ENCODE data around the gene ENHO.
"Not testable (repeated sequence)": the region's sequence is repeated elsewhere in the genome, so short reads cannot be mapped to it uniquely, and the experiment has no call there.

ENHO gene

DNA sequence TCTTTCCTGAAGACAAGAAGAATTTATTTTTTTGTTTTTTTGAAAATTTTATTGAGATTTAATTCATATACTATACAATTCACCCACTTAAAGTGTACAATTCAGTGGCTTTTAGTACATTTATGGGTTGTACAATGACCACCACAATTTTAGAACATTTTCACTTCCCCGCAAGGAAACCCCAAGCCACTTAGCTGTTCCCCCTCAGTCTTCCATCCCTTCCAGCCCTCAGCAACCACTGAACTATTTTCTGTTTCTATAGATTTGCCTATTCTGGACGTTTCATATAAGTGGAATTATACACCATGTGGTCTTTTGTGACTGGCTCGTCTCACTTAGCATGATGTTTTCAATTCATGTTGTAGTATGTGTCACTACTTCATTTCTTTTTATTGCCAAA lies 36.2 kb downstream of the ENHO start:
- no peak overlapping the region for H3K4me3 ChIP-seq (ENCODE audit: low read depth in 1 of 2, low read length in 2 of 2)
- H3K9me3 ChIP-seq (ENCODE audit: control insufficient read depth in 1 of 2, low read length in 2 of 2): no peaks in the 10 kb centered on the region
- no peak overlapping the region for H3K27ac ChIP-seq (ENCODE audit: low read length)
- no peaks in the 10 kb centered on the region for H3K27me3 ChIP-seq (ENCODE audit: low read depth, low read length)
- H3K36me3 ChIP-seq (ENCODE audit: control insufficient read depth in 1 of 2, insufficient read depth in 2 of 2, low read length in 2 of 2): no peaks in the 10 kb centered on the region
- no peaks in the 10 kb centered on the region for H3K4me1 ChIP-seq (ENCODE audit: control insufficient read depth in 1 of 2, insufficient read depth in 2 of 2, low read length in 2 of 2)

DNA sequence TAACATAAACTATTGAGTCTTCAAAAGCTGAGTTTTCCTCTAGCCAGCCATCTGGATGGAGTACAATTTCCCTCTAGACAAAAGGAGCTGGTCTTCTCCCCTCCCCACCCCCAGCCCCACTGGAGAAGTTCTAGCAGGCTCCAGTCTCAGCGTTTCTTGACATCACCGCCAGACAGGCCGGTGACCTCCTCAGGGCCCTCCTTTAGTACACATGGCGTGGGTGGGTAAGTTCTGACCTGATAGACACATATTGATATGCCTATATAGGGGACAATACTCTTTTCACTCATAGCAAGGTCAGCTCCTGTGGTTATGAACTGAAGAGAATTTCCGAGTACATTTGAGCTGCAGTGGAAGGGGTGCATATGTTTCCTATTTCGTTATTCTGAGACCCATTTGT lies 37.0 kb downstream of the ENHO start:
- Histone ChIP-seq H3K27me3 (ENCODE audit: low read depth, low read length) (no peaks in the 10 kb centered on the region), H3K9me3 (ENCODE audit: control insufficient read depth in 1 of 2, low read length in 2 of 2) (no peaks in the 10 kb centered on the region), H3K36me3 (ENCODE audit: control insufficient read depth in 1 of 2, insufficient read depth in 2 of 2, low read length in 2 of 2) (no peaks in the 10 kb centered on the region), H3K4me1 (ENCODE audit: control insufficient read depth in 1 of 2, insufficient read depth in 2 of 2, low read length in 2 of 2) (no peaks in the 10 kb centered on the region), H3K4me3 (ENCODE audit: low read depth in 1 of 2, low read length in 2 of 2) (no peak overlapping the region), H3K27ac (ENCODE audit: low read length) (no peak overlapping the region)

DNA sequence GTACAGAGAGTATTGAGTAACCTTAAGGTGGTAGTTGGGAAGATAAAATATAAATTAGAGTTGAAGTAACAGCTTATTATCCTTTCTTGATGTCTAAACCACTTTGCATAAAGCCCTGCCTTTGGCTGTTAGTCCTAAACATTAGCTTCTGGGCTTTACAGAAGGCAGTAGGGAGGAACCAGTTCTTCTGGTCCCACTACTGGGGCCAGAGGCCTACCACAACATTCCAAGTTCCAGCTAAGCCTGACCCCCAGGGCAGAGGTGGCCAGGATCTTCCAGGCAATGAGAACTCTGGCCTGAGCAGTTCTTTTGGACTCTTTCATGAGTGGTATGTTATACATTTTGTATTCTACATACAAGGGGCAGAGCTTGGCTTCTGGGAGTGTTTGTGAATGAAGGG lies 38.1 kb downstream of the ENHO start:
- Histone ChIP-seq H3K4me3 (ENCODE audit: low read depth in 1 of 2, low read length in 2 of 2) (no peak overlapping the region), H3K27ac (ENCODE audit: low read length) (no peak overlapping the region), H3K36me3 (ENCODE audit: control insufficient read depth in 1 of 2, insufficient read depth in 2 of 2, low read length in 2 of 2) (no peaks in the 10 kb centered on the region), H3K9me3 (ENCODE audit: control insufficient read depth in 1 of 2, low read length in 2 of 2) (no peaks in the 10 kb centered on the region), H3K27me3 (ENCODE audit: low read depth, low read length) (no peaks in the 10 kb centered on the region), H3K4me1 (ENCODE audit: control insufficient read depth in 1 of 2, insufficient read depth in 2 of 2, low read length in 2 of 2) (no peaks in the 10 kb centered on the region)

DNA sequence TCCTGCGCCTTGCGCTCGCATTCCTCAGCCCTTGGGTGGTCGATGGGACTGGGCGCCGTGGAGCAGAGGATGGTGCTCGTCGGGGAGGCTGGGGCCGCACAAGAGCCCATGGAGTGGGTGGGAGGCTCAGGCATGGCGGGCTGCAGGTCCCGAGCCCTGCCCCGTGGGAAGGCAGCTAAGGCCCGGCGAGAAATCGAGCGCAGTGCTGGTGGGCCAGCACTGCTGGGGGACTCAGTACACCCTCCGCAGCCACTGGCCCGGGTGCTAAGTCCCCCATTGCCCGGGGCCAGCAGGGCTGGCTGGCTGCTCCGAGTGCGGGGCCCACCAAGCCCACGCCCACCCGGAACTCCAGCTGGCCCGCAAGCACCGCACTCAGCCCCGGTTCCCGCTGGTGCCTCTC lies 40.0 kb downstream of the ENHO start:
- not testable (repeated sequence) for H3K36me3 ChIP-seq (ENCODE audit: control insufficient read depth in 1 of 2, insufficient read depth in 2 of 2, low read length in 2 of 2); H3K27ac ChIP-seq (ENCODE audit: low read length); H3K27me3 ChIP-seq (ENCODE audit: low read depth, low read length); H3K9me3 ChIP-seq (ENCODE audit: control insufficient read depth in 1 of 2, low read length in 2 of 2); H3K4me1 ChIP-seq (ENCODE audit: control insufficient read depth in 1 of 2, insufficient read depth in 2 of 2, low read length in 2 of 2); H3K4me3 ChIP-seq (ENCODE audit: low read depth in 1 of 2, low read length in 2 of 2)

DNA sequence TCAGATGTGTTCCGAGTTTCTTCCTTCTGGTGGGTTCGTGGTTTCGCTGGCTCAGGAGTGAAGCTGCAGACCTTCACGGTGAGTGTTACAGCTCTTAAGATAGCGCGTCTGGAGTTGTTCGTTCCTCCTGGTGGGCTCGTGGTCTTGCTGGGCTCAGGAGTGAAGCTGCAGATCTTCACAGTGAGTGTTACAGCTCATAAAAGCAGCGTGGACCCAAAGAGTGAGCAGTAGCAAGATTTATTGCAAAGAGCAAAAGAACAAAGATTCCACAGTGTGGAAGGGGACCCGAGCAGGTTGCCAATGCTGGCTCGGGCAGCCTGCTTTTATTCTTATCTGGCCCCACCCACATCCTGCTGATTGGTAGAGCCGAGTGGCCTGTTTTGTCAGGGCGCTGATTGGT lies 41.2 kb downstream of the ENHO start:
- H3K27me3 ChIP-seq (ENCODE audit: low read depth, low read length); H3K36me3 ChIP-seq (ENCODE audit: control insufficient read depth in 1 of 2, insufficient read depth in 2 of 2, low read length in 2 of 2); H3K4me3 ChIP-seq (ENCODE audit: low read depth in 1 of 2, low read length in 2 of 2); H3K9me3 ChIP-seq (ENCODE audit: control insufficient read depth in 1 of 2, low read length in 2 of 2); H3K4me1 ChIP-seq (ENCODE audit: control insufficient read depth in 1 of 2, insufficient read depth in 2 of 2, low read length in 2 of 2); H3K27ac ChIP-seq (ENCODE audit: low read length): not testable (repeated sequence)

DNA sequence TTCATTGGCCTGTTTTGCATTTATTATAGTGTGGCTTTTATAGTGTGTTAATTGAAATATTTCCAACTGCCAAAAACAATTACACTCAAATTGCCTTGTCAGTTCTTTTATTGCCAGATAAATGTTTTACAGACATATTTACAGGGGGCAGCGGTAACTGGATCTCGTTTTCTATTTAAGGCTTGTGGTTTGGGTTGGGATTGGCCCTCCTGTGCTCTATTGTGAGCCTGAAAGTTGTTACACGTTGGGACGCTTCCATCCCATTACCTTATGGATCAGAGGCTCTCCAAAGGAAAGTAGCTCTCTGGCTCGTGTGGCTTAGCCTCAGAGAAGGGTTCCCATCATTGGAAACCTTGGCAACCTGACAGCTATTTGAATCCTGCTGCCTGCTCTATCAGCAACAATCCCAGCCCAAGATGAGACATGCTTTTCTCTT lies 43.3 kb downstream of the ENHO start:
- Histone ChIP-seq H3K27me3 (ENCODE audit: low read depth, low read length) (no peaks in the 10 kb centered on the region), H3K27ac (ENCODE audit: low read length) (no peak overlapping the region), H3K9me3 (ENCODE audit: control insufficient read depth in 1 of 2, low read length in 2 of 2) (no peaks in the 10 kb centered on the region), H3K4me1 (ENCODE audit: control insufficient read depth in 1 of 2, insufficient read depth in 2 of 2, low read length in 2 of 2) (no peaks in the 10 kb centered on the region), H3K36me3 (ENCODE audit: control insufficient read depth in 1 of 2, insufficient read depth in 2 of 2, low read length in 2 of 2) (no peaks in the 10 kb centered on the region), H3K4me3 (ENCODE audit: low read depth in 1 of 2, low read length in 2 of 2) (no peak overlapping the region)

DNA sequence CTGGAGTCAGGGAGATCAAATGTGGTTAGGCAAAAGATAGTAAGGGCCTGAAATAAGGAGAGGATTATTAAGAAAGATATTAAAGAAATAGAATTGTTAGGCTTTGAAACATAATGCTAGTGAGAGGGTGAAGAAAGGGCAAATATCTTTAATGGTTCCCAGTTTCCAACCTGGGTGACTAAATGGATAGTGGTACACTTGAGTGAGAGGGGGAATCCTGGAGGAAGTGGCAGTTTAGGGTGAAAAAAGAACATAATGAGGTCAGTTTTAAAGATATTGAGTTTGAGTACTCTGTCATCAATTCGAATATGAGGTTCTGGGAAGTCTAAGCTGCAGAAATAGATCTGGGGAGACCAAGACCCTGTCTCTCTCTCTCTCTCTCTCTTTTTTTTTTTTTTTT lies 45.2 kb downstream of the ENHO start:
- Histone ChIP-seq H3K9me3 (ENCODE audit: control insufficient read depth in 1 of 2, low read length in 2 of 2) (no peaks in the 10 kb centered on the region), H3K27me3 (ENCODE audit: low read depth, low read length) (no peaks in the 10 kb centered on the region), H3K36me3 (ENCODE audit: control insufficient read depth in 1 of 2, insufficient read depth in 2 of 2, low read length in 2 of 2) (no peaks in the 10 kb centered on the region), H3K4me1 (ENCODE audit: control insufficient read depth in 1 of 2, insufficient read depth in 2 of 2, low read length in 2 of 2) (no peaks in the 10 kb centered on the region), H3K4me3 (ENCODE audit: low read depth in 1 of 2, low read length in 2 of 2) (no peak overlapping the region), H3K27ac (ENCODE audit: low read length) (no peak overlapping the region)

DNA sequence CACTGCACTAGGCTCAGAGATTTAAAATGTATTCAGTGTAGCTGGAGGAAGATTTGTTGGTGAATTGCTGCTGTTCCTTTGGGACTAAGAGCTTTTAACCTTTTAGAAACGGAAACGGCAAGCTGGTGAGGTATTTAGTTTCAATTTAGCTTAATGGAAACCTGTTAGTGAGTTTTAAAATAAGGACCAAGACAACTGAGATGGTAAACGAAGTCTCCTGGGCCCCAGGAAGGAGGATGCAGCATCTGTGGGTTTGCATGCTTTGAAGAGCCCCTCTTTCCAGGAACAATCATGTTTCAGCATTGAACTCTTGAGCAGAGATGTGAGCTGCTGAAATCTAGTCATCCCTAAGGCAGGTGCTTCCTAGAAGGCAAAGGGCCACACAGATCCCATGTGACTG lies 47.7 kb downstream of the ENHO start:
- H3K36me3 ChIP-seq (ENCODE audit: control insufficient read depth in 1 of 2, insufficient read depth in 2 of 2, low read length in 2 of 2): no peaks in the 10 kb centered on the region
- H3K27ac ChIP-seq (ENCODE audit: low read length): no peak overlapping the region
- H3K4me3 ChIP-seq (ENCODE audit: low read depth in 1 of 2, low read length in 2 of 2): no peak overlapping the region
- no peaks in the 10 kb centered on the region for H3K9me3 ChIP-seq (ENCODE audit: control insufficient read depth in 1 of 2, low read length in 2 of 2)
- no peaks in the 10 kb centered on the region for H3K27me3 ChIP-seq (ENCODE audit: low read depth, low read length)
- H3K4me1 ChIP-seq (ENCODE audit: control insufficient read depth in 1 of 2, insufficient read depth in 2 of 2, low read length in 2 of 2): no peaks in the 10 kb centered on the region

All from muscle layer of duodenum (tissue), 2 donors.